Measurements from ENCODE around the gene NAB2. TPM values are rescaled to one million over a fixed set of nuclear protein-coding genes. Genes with fewer than 3 reads are reported as not detected.
"Not testable (repeated sequence)": the region's sequence is repeated elsewhere in the genome, so short reads cannot be mapped to it uniquely, and the experiment has no call there.

The NAB2 gene
- total RNA-seq, 1 donor from 2014 or later: 34.4 TPM

DNA sequence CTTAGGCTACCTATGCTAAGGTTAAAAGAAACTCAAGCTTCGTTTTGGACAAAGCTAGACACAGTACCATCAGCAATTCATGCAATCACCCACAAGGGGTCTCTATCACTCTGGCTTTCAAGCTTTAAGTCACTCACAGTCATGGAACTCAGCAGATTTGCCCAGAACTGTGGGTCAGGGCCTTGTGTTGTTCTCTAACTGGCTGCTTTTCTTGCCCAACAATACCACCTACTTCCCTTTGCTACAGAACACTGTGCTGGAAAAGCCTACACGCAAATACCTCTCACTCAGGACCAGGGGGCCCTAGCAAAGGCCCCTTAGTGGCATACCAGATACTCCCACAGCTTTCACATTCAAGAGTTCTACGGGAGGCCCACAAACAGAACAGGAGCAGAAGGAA, 19.4 kb upstream of the NAB2 start:
- Histone ChIP-seq H3K4me1 (peaks cover 5% of the 10 kb centered on the region), H3K27me3 (no peaks in the 10 kb centered on the region), H3K4me3 (no peak overlapping the region), H3K9me3 (no peaks in the 10 kb centered on the region), H3K36me3 (peaks cover 0 to 10% of the 10 kb centered on the region in 2 donors), H3K27ac (peak overlapping the region; percentile 82)
- no peak for DNase-seq (ENCODE audit: extremely low spot score in 2 of 2)
- no peak for TF ChIP-seq POLR2A (IDR thresholded peaks at IDR 0.05)
- TF ChIP-seq, protein P1, sequence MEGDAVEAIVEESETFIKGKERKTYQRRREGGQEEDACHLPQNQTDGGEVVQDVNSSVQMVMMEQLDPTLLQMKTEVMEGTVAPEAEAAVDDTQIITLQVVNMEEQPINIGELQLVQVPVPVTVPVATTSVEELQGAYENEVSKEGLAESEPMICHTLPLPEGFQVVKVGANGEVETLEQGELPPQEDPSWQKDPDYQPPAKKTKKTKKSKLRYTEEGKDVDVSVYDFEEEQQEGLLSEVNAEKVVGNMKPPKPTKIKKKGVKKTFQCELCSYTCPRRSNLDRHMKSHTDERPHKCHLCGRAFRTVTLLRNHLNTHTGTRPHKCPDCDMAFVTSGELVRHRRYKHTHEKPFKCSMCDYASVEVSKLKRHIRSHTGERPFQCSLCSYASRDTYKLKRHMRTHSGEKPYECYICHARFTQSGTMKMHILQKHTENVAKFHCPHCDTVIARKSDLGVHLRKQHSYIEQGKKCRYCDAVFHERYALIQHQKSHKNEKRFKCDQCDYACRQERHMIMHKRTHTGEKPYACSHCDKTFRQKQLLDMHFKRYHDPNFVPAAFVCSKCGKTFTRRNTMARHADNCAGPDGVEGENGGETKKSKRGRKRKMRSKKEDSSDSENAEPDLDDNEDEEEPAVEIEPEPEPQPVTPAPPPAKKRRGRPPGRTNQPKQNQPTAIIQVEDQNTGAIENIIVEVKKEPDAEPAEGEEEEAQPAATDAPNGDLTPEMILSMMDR (IDR thresholded peaks at IDR 0.05): peak; percentile 86 to 93 (median 87)
- peak in 1 of 2 donors; percentile 69 for TF ChIP-seq POLR2AphosphoS5 (IDR thresholded peaks at IDR 0.05; ENCODE audit: insufficient read depth in 1 of 2, low read depth in 1 of 2)
- intact Hi-C loops (cut with DNase I): loop anchor here (2.0 kb wide), 1 partner anchor 43 kb away; no protein-coding TSS in a partner anchor

DNA sequence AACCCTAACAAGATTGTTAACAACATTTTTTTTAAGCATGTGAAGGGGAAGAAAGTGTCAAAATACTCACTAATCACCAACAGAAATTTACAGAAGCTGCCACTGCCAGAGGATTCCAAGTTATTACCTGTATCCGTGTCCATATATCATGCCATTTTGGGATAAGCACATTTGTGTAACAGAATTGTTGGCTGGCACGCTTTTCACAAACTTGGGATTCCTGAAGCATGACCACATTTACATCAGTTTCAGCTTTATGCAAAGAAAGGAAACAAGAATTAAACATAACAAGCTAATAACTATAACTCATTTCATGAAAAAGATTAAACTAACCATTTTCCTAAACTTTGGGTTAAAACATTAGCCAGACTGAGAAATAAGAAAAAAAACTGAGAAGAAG, 16.3 kb upstream of the NAB2 start:
- intact Hi-C loops (cut with DNase I): loop anchor here (10.0 kb wide), 1 partner anchor 102 kb away; no protein-coding TSS in a partner anchor
- Histone ChIP-seq H3K27ac (peak overlapping the region; percentile 38), H3K27me3 (no peaks in the 10 kb centered on the region), H3K9me3 (no peaks in the 10 kb centered on the region), H3K4me3 (no peak overlapping the region), H3K4me1 (peaks cover 9% of the 10 kb centered on the region), H3K36me3 (peaks cover 0 to 10% of the 10 kb centered on the region in 2 donors)
- TF ChIP-seq POLR2A (IDR thresholded peaks at IDR 0.05) (no peak), POLR2AphosphoS5 (IDR thresholded peaks at IDR 0.05; ENCODE audit: insufficient read depth in 1 of 2, low read depth in 1 of 2) (no peak)
- TF ChIP-seq, protein P1 (IDR thresholded peaks at IDR 0.05): no peak
- DNase-seq (ENCODE audit: extremely low spot score in 2 of 2): no peak

DNA sequence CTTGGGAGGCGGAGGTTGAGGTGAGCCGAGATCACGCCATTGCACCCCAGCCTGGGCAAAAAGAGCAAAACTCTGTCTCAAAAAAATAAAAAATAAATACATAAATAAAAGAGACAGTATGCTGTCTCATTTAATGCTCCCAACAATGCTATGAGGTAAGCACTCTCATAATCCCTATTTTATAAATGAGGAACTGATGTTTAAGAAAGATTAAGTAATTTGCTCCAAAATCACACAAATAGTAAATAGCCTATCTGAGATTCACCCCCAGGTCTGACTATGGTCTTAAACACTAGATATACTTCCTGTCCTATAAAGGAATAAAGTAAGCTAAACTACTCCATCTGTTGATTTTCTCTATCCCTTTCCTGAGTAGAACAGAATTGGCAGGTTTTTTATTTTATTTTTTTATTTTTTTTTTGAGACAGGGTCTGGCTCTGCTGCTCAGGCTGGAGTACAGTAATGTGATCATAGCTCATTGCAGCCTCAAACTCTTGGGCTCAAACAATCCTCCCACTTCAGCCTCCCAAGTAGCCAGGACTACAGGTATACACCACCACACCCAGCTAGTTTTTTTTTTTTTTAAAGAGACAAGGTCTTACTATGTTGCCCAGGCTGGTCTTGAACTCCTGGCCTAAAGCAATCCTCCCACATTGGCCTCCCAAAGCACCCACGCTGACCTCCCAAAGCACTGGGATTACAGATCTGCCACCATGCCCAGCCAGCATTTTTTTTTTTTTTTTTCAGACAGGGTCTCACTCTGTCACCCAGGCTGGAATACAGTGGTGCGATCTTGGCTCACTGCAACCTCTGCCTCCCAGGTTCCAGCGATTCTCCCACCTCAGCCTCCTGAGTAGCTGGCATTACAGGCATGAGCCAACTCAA, 15.1 kb upstream of the NAB2 start:
- not testable (repeated sequence) for H3K36me3 ChIP-seq; H3K27me3 ChIP-seq; H3K9me3 ChIP-seq; DNase-seq (ENCODE audit: extremely low spot score in 2 of 2)
- intact Hi-C loops (cut with DNase I): loop anchor here (10.0 kb wide), 1 partner anchor 101 kb away; no protein-coding TSS in a partner anchor
- peak overlapping the region in 1 of 2 donors; percentile 8 for H3K4me3 ChIP-seq
- peak overlapping the region; percentile 38 for H3K27ac ChIP-seq
- peaks cover 16% of the 10 kb centered on the region for H3K4me1 ChIP-seq

DNA sequence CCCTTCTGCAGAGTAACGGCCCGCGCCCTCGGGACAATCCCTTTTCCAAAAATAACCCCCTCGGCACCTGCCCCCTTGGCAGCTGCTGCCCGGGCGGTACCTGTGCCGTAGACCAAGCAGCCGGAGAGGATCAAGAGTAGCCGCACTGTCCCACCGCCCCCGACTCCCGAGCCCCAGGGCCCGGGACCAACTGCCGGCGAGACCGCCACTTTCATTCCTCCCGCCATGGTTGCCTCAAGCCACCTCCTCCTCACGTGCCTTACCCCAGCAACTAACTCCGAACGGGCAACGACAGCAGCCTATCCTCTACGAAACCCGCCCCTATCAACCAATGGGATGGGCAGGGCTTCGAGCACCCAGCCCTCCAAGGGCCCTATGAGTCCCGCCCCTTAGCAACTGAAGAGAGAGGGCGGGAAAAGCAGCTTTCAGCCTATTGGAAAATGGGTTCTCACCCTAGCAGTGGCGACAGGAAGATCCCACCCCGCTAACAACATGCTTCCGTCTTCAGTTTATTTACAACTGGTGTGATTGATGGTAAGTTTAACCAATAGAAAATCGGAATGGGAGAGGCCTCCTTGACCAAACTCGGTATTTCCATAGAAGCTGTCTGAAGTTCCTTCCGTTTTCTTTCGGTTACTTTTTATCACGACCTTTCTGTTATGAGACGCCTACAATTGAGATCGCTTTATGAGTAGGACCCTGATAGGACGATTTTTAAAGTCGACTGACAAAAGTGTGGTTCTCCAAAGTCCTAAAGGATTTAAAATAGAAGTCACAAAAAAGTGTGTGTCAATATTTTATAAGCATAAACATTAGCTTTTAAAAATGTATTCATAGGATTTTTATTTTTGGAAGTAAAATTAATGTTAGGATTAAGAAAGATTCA, 10.2 kb upstream of the NAB2 start, which contains the start of gene NEMP1:
Gene NEMP1, minus strand, starts transcription at position 273 of the 886 bp plus-strand sequence. Its CDS starts 46 bp downstream, at position 227.
- Histone ChIP-seq H3K9me3 (no peaks in the 10 kb centered on the region), H3K27ac (peak within 1 kb of the TSS; percentile 89), H3K4me1 (peaks cover 19% of the 10 kb centered on the region), H3K27me3 (no peaks in the 10 kb centered on the region), H3K4me3 (peak within 1 kb of the TSS; percentile 62 to 69), H3K36me3 (no peaks in the 10 kb centered on the region)
- intact Hi-C loops (cut with DNase I): loop anchor here (10.0 kb wide), 1 partner anchor 96 kb away; no protein-coding TSS in a partner anchor
- TF ChIP-seq POLR2AphosphoS5 (IDR thresholded peaks at IDR 0.05; ENCODE audit: insufficient read depth in 1 of 2, low read depth in 1 of 2): peak; percentile 85 to 99
- TF ChIP-seq, protein P1 (IDR thresholded peaks at IDR 0.05): no peak
- TF ChIP-seq POLR2A (IDR thresholded peaks at IDR 0.05): peak in 1 of 2 donors; percentile 41
- peak; percentile 99 to 100 for DNase-seq (ENCODE audit: extremely low spot score in 2 of 2)

DNA sequence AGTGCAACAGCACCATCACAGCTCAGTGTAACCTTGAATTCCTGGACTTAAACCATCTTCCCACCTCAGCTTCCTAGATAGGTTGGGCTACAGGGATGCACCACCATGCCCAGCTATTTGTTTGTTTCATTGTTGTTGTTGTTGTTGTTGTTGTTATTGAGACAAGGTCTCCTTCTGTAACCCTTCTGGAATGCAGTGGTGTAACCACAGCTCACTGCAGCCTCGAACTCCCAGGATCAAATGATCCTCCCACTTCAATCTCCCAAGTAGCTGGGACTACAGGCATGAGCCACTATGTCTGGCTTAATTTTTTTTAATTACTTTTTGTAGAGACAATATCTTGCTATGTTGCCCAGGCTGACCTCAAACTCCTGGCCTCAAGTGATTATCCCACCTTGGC, 9.1 kb upstream of the NAB2 start:
- no peak for DNase-seq (ENCODE audit: extremely low spot score in 2 of 2)
- intact Hi-C loops (cut with DNase I): loop anchor here (10.0 kb wide), 1 partner anchor 95 kb away; no protein-coding TSS in a partner anchor
- Histone ChIP-seq H3K36me3 (no peaks in the 10 kb centered on the region), H3K4me1 (peaks cover 21% of the 10 kb centered on the region), H3K4me3 (no peak overlapping the region), H3K27me3 (no peaks in the 10 kb centered on the region), H3K9me3 (no peaks in the 10 kb centered on the region), H3K27ac (peak overlapping the region; percentile 89)
- TF ChIP-seq POLR2A (IDR thresholded peaks at IDR 0.05) (no peak), POLR2AphosphoS5 (IDR thresholded peaks at IDR 0.05; ENCODE audit: insufficient read depth in 1 of 2, low read depth in 1 of 2) (no peak)
- TF ChIP-seq, protein P1 (IDR thresholded peaks at IDR 0.05): no peak

All from vagina (tissue), 2 donors.